HL-60 (cell line): ENCODE measurements around the gene BLOC1S1.

Source experiments
- DNase-seq, 2 experiments: peaks; one replicate each; pipeline ENCODE4 v3.0.0-alpha.2; 2010 to 2020; ENCODE audit warnings: low read depth in 1 of 2, low spot score in 1 of 2
- H3K27ac ChIP-seq: fragments of 250-450 bp; sonication (Bioruptor Pico); replicated peaks from 2 replicates; pipeline ENCODE4 v1.5.1; 2020; ENCODE audit warnings: mild to moderate bottlenecking, moderate library complexity
- H3K27me3 ChIP-seq: fragments of 250-450 bp; sonication (Bioruptor Pico); 2 replicates; pipeline ENCODE4 v1.5.1; 2021; ENCODE audit warnings: mild to moderate bottlenecking, moderate library complexity; ENCODE audit not compliant: insufficient read depth, poor library complexity, severe bottlenecking
- H3K4me3 ChIP-seq: replicated peaks from 2 replicates; pipeline ENCODE4 v1.5.1; 2011; ENCODE audit warnings: mild to moderate bottlenecking, control low read depth, low read length; ENCODE audit not compliant: insufficient read depth
- GABPA ChIP-seq: IDR thresholded peaks from 2 replicates; pipeline ENCODE4 v1.6.1; 2012; ENCODE audit warnings: low read depth
- POLR2AphosphoS5 ChIP-seq: IDR thresholded peaks from 2 replicates; pipeline ENCODE4 v1.6.1; 2012; ENCODE audit warnings: low read depth
- SPI1 ChIP-seq: IDR thresholded peaks from 2 replicates; pipeline ENCODE4 v1.6.1; 2012; ENCODE audit warnings: low read depth, mild to moderate bottlenecking, borderline replicate concordance
- TF ChIP-seq, protein P1 (sequence below): IDR thresholded peaks from 2 replicates; pipeline ENCODE4 v1.6.1; 2012; ENCODE audit warnings: low read depth; ENCODE audit not compliant: insufficient replicate concordance
- TF ChIP-seq, protein P2 (sequence below): IDR thresholded peaks from one replicate; pipeline ENCODE4 v1.5.1; 2011; ENCODE audit warnings: low read length, control low read depth, inconsistent platforms; ENCODE audit not compliant: insufficient read depth

The BLOC1S1 gene

DNA sequence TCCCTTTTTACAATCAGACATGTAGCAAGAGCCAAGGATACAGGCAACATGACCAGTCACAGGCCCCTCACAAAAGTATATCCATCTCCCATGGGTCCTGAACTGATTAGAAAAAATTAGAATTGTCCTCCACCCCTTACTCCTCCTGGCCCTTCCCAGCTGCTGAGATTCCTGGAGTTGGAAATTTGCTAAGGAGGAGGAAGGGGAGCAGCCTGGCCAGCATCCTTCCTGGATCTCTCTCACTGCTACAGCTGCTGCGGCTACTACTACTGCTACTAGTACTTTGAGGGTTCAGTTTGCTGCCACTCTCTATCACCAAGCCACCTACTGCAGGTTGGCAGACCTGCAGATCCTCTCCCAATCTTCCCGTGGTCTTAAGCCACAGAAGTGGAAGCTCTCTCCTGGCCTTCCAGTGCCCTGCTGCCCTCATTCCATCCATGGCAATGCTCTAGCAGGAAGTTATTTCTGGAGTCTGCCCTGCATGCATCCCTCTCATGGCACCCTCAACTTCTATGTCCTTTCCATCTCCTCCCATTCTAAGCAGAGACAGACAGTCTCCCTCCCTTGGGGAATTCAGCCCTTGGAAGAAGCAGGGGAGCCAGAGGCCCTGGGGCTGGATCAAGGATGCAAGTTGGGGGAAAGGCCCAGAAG, 9.2 kb upstream of the BLOC1S1 start:
- H3K4me3 ChIP-seq = peak overlapping the region; percentile 66
- H3K27ac ChIP-seq = no peak overlapping the region
- no peak for TF ChIP-seq GABPA
- TF ChIP-seq POLR2AphosphoS5 = no peak
- TF ChIP-seq, protein P1, sequence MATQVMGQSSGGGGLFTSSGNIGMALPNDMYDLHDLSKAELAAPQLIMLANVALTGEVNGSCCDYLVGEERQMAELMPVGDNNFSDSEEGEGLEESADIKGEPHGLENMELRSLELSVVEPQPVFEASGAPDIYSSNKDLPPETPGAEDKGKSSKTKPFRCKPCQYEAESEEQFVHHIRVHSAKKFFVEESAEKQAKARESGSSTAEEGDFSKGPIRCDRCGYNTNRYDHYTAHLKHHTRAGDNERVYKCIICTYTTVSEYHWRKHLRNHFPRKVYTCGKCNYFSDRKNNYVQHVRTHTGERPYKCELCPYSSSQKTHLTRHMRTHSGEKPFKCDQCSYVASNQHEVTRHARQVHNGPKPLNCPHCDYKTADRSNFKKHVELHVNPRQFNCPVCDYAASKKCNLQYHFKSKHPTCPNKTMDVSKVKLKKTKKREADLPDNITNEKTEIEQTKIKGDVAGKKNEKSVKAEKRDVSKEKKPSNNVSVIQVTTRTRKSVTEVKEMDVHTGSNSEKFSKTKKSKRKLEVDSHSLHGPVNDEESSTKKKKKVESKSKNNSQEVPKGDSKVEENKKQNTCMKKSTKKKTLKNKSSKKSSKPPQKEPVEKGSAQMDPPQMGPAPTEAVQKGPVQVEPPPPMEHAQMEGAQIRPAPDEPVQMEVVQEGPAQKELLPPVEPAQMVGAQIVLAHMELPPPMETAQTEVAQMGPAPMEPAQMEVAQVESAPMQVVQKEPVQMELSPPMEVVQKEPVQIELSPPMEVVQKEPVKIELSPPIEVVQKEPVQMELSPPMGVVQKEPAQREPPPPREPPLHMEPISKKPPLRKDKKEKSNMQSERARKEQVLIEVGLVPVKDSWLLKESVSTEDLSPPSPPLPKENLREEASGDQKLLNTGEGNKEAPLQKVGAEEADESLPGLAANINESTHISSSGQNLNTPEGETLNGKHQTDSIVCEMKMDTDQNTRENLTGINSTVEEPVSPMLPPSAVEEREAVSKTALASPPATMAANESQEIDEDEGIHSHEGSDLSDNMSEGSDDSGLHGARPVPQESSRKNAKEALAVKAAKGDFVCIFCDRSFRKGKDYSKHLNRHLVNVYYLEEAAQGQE = no peak
- TF ChIP-seq, protein P2, sequence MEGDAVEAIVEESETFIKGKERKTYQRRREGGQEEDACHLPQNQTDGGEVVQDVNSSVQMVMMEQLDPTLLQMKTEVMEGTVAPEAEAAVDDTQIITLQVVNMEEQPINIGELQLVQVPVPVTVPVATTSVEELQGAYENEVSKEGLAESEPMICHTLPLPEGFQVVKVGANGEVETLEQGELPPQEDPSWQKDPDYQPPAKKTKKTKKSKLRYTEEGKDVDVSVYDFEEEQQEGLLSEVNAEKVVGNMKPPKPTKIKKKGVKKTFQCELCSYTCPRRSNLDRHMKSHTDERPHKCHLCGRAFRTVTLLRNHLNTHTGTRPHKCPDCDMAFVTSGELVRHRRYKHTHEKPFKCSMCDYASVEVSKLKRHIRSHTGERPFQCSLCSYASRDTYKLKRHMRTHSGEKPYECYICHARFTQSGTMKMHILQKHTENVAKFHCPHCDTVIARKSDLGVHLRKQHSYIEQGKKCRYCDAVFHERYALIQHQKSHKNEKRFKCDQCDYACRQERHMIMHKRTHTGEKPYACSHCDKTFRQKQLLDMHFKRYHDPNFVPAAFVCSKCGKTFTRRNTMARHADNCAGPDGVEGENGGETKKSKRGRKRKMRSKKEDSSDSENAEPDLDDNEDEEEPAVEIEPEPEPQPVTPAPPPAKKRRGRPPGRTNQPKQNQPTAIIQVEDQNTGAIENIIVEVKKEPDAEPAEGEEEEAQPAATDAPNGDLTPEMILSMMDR = no peak
- TF ChIP-seq SPI1 = no peak
- DNase-seq = no peak
- peaks cover 8% of the 10 kb centered on the region for H3K27me3 ChIP-seq

DNA sequence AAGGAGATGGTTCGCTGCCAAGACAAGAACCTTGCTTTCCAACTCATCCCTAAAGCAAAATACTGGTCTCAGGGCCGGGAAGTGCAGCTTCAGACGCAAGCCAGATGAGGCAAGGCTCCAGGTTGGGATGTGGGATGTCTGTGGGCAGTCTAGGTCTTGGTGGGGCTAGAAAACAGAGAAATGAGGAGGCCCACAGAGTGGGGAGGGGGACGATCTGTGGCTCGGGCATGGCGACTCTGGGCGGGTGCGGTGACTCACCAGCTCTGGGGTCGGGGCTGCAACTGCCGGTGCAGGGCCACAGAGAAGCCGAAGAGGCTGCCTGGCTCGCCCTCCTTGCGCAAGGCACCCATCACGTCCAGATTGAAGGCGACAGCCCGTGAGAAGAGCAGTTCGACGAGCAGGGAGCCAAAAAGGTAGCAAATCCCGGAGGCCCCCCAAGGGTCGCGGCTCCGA, 8.6 kb upstream of the BLOC1S1 start:
- TF ChIP-seq, protein P2 = no peak
- TF ChIP-seq GABPA (no peak), SPI1 (no peak), POLR2AphosphoS5 (no peak)
- TF ChIP-seq, protein P1 = no peak
- H3K4me3 ChIP-seq = peak overlapping the region; percentile 66
- H3K27me3 ChIP-seq = peaks cover 8% of the 10 kb centered on the region
- DNase-seq = no peak
- no peak overlapping the region for H3K27ac ChIP-seq

DNA sequence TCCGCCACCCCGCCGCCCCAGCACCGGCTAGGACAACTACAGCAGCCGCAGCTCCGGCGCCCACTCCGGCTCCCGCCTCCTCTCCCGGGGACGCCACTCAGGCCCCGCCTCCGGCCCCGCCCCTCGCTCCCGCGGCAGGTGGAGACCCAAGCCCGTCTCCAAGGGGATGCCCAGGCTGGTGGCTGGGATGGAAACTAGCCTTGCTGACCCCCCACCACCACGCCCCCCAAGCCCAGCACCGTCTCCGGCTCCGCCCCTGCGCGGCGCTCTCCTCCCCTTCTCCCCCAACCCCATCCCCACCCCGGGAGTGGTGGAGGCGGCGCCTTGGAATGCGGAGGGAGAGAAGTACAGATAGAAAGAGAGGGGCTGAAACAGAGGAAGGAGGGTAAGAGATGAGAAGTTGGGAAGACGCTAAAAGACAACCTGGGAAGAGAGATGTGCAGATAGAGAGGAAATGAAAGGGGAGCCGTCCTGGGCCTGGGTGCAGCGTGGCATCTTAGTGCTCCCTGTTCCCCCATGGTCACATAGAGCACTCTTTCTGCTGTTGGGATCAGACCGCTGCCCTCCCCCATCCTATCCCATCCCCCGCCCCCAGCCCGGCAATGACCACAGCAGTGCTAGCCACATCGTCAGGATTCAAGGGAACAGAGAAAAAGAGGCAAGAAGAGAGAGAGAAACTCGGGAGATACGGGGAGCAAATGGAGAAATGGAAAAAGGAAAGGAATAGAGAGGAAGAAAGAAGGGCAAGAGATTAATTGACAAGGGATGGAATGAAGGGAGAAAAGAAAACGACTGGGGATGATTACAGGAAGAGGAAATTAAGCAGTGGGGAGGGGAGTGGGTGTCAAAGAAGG, 7.8 kb upstream of the BLOC1S1 start, which contains the start of gene ITGA7:
TSS of gene ITGA7 (minus strand) at position 64 of the 854 bp plus-strand sequence. CDS start 222 bp downstream, outside the sequence.
- Histone ChIP-seq H3K27me3 (peaks cover 8% of the 10 kb centered on the region), H3K27ac (no peak within 1 kb of the TSS), H3K4me3 (peak within 1 kb of the TSS; percentile 66)
- DNase-seq = no peak
- TF ChIP-seq POLR2AphosphoS5 (no peak), SPI1 (no peak), GABPA (no peak)
- TF ChIP-seq, protein P1 = no peak
- TF ChIP-seq, protein P2 = no peak
